Body of pancreas (tissue), 4 donors: ENCODE measurements around the gene SMARCA2. TPM values are rescaled to one million over a fixed set of nuclear protein-coding genes. Genes with fewer than 3 reads are reported as not detected.

ENCODE experiments used
- ATAC-seq: fragments of 150-250 bp; one replicate; pipeline ENCODE4 v1.9.1; 2016
- DNase-seq, 4 donors: peaks; one replicate each; pipeline ENCODE4 v3.0.0-alpha.2; 2019
- H3K27ac ChIP-seq, 4 donors: fragments of 200-600 bp; sonication (generic); 1 replicate in 3 of 4; 2 replicates in 1 of 4; pipeline versions ENCODE4 v1.5.1 to v1.6.1; 2016 to 2019; ENCODE audit warnings: mild to moderate bottlenecking in 1 of 4, mixed read lengths in 1 of 4, moderate library complexity in 1 of 4
- H3K27me3 ChIP-seq, 2 donors: fragments of 200-600 bp; sonication (generic); one replicate each; pipeline ENCODE4 v1.6.0; 2016; ENCODE audit warnings: mild to moderate bottlenecking in 1 of 2
- H3K36me3 ChIP-seq, 2 donors: fragments of 200-600 bp; sonication (generic); replicated peaks in 1 of 2; 2 replicates each; pipeline ENCODE4 v1.5.1; 2016; ENCODE audit warnings: low read depth in 2 of 2; ENCODE audit not compliant: insufficient read depth in 1 of 2
- H3K4me1 ChIP-seq: fragments of 200-600 bp; sonication (generic); one replicate; pipeline ENCODE4 v1.6.0; 2016
- H3K4me3 ChIP-seq, 2 donors: fragments of 200-600 bp; sonication (generic); 1 replicate in 1 of 2; 2 replicates in 1 of 2; pipeline ENCODE4 v1.5.1; 2016 to 2019
- H3K9me3 ChIP-seq, 3 donors: fragments of 200-600 bp; sonication (generic); 1 replicate in 2 of 3; 2 replicates in 1 of 3; pipeline ENCODE4 v1.5.1; 2016
- CTCF ChIP-seq, 7 experiments: fragments of 450-650 bp in 4 of 7; fragments of 200-600 bp in 3 of 7; sonication (generic) in 3 of 7; IDR thresholded peaks; one replicate each; pipeline ENCODE4 v1.5.1; 2016 to 2019; ENCODE audit warnings: antibody characterized with exemption in 7 of 7
- POLR2A ChIP-seq, 3 donors: fragments of 450-650 bp; IDR thresholded peaks; one replicate each; pipeline ENCODE4 v1.6.1; 2016; ENCODE audit warnings: antibody characterized with exemption in 3 of 3, mild to moderate bottlenecking in 2 of 3
- WGBS, 2 donors: methylation state at CpG; one replicate each; pipeline ENCODE4 v1.1.5; 2017; 5-methylcytosine and 5-hydroxymethylcytosine counted together
- intact Hi-C: fragments of 100-400 bp; cut with DNase I; formaldehyde crosslinking; loops from one replicate; pipeline ENCODE4 v1.15.1; 2023
- total RNA-seq, 2 donors: library from RNA; depleted of rRNA; stranded (reverse); fragments of >200 nt; gene quantifications; one replicate each; pipeline ENCODE4 v1.1.0, GENCODE V29; 2016

SMARCA2 gene
- total RNA-seq, 2 donors from 2014 or later: 83.8 to 117 TPM

- no peak overlapping the region for H3K4me3 ChIP-seq
- H3K4me1 ChIP-seq: peaks cover 9% of the 10 kb centered on the region
- H3K27me3 ChIP-seq: no peaks in the 10 kb centered on the region
- H3K27ac ChIP-seq: no peak overlapping the region
- ATAC-seq (no peak), DNase-seq (no peak)
- WGBS, 2 donors: 86 to 88% methylated on average over 5 of the region's 5 CpGs
- no peaks in the 10 kb centered on the region for H3K36me3 ChIP-seq
- no peaks in the 10 kb centered on the region for H3K9me3 ChIP-seq
- TF ChIP-seq CTCF (IDR thresholded peaks at IDR 0.05) (no peak), POLR2A (IDR thresholded peaks at IDR 0.05) (no peak)
- intact Hi-C loops: no loop called here
Observed at GRCh38 chr9:2235623-2236022, 220.5 kb downstream of the SMARCA2 start.

- no peak for DNase-seq
- H3K36me3 ChIP-seq: no peaks in the 10 kb centered on the region
- peak overlapping the region in 2 of 4 donors; percentile 14 to 55 for H3K27ac ChIP-seq
- peaks cover 16% of the 10 kb centered on the region for H3K4me1 ChIP-seq
- intact Hi-C loops: no loop called here
- ATAC-seq: peak; percentile 22
- WGBS, 2 donors: 40 to 43% methylated on average over 3 of the region's 3 CpGs
- H3K27me3 ChIP-seq: no peaks in the 10 kb centered on the region
- H3K9me3 ChIP-seq: no peaks in the 10 kb centered on the region
- no peak overlapping the region for H3K4me3 ChIP-seq
- no peak for TF ChIP-seq POLR2A (IDR thresholded peaks at IDR 0.05)
- no peak for TF ChIP-seq CTCF (IDR thresholded peaks at IDR 0.05)
Observed at GRCh38 chr9:2236850-2237249, 221.7 kb downstream of the SMARCA2 start.

- TF ChIP-seq POLR2A (IDR thresholded peaks at IDR 0.05): no peak
- peak in 2 of 7 experiments; percentile 16 to 22 for TF ChIP-seq CTCF (IDR thresholded peaks at IDR 0.05)
- Histone ChIP-seq H3K9me3 (no peaks in the 10 kb centered on the region), H3K4me1 (peaks cover 31% of the 10 kb centered on the region), H3K4me3 (no peak overlapping the region), H3K27ac (peak overlapping the region in 3 of 4 donors; percentile 17 to 67 (median 58)), H3K36me3 (no peaks in the 10 kb centered on the region), H3K27me3 (no peaks in the 10 kb centered on the region)
- ATAC-seq (peak; percentile 21), DNase-seq (peak; percentile 16 to 32 (median 31))
- WGBS, 2 donors: 33 to 42% methylated on average over 14 to 15 of the region's 15 CpGs
- intact Hi-C loops: no loop called here
Observed at GRCh38 chr9:2241461-2241835, 226.3 kb downstream of the SMARCA2 start.

- H3K36me3 ChIP-seq: no peaks in the 10 kb centered on the region
- no peaks in the 10 kb centered on the region for H3K9me3 ChIP-seq
- H3K27ac ChIP-seq: peak overlapping the region; percentile 26 to 87 (median 62)
- 1% methylated on average over 23 to 37 of the region's 38 CpGs for WGBS, 2 donors
- peak overlapping the region in 1 of 2 donors; percentile 11 for H3K4me3 ChIP-seq
- DNase-seq (peak; percentile 83 to 86 (median 85)), ATAC-seq (peak; percentile 96)
- H3K4me1 ChIP-seq: peaks cover 29% of the 10 kb centered on the region
- intact Hi-C loops: no loop called here
- H3K27me3 ChIP-seq: no peaks in the 10 kb centered on the region
- peak in 1 of 7 experiments; percentile 4 for TF ChIP-seq CTCF (IDR thresholded peaks at IDR 0.05)
- TF ChIP-seq POLR2A (IDR thresholded peaks at IDR 0.05): peak in 2 of 3 donors; percentile 62 to 68
Observed at GRCh38 chr9:2241836-2242741, 226.9 kb downstream of the SMARCA2 start.
